ENCODE measurements around the gene RTN4RL1.
A peak's percentile ranks its signal among the peaks of the same experiment; 100 is the strongest.

The RTN4RL1 gene

DNA sequence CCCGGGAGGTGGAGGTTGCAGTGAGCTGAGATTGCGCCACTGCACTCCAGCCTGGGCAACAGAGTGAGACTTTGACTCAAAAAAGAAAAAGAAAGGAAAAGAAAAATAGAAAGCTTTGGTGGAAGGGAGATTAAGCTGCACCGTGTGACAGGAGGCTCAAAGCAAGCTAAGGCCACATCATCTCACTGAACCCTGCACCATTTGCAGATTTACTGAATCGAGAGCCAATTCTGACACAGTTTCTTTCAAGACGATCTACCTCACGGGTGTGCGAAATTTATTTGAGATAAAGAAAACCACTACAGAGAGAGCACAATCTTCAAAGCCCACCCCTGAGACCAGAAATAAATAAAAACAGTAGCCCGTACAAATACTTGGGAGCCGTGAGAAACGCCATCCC is 49.6 kb downstream of the RTN4RL1 start:
- H4K20me1 ChIP-seq: peaks cover 78% of the 10 kb centered on the region
- peaks cover 8% of the 10 kb centered on the region for H3K36me3 ChIP-seq
- H3K27me3 ChIP-seq: peaks cover 14% of the 10 kb centered on the region; the same call in 1 of the 2 replicates
- H3K27ac ChIP-seq: no peak overlapping the region
- H3K9me3 ChIP-seq: peaks cover 6% of the 10 kb centered on the region; the same call in 1 of the 2 replicates
- H3K9ac ChIP-seq: no peak overlapping the region
- H3K4me3 ChIP-seq: no peak overlapping the region
- peak overlapping the region; percentile 57 for H3K4me2 ChIP-seq
- TF ChIP-seq Cebpa-rat (IDR thresholded peaks at IDR 0.05): no peak
- peaks cover 78% of the 10 kb centered on the region for H3K4me1 ChIP-seq

- H3K9me3 ChIP-seq: peaks cover 13% of the 10 kb centered on the region; the same call in 1 of the 2 replicates
- H3K36me3 ChIP-seq: peaks cover 18% of the 10 kb centered on the region
- H3K27ac ChIP-seq: no peak overlapping the region
- H3K4me1 ChIP-seq: peaks cover 62% of the 10 kb centered on the region
- H3K9ac ChIP-seq: no peak overlapping the region
- no peak for TF ChIP-seq Cebpa-rat (IDR thresholded peaks at IDR 0.05)
- peak overlapping the region; percentile 57 for H3K4me2 ChIP-seq
- peaks cover 7% of the 10 kb centered on the region; the same call in 1 of the 2 replicates for H3K27me3 ChIP-seq
- peaks cover 51% of the 10 kb centered on the region for H4K20me1 ChIP-seq
- H3K4me3 ChIP-seq: no peak overlapping the region
Observed at GRCh38 chr17:1972487-1973160, 52.5 kb downstream of the RTN4RL1 start.

DNA sequence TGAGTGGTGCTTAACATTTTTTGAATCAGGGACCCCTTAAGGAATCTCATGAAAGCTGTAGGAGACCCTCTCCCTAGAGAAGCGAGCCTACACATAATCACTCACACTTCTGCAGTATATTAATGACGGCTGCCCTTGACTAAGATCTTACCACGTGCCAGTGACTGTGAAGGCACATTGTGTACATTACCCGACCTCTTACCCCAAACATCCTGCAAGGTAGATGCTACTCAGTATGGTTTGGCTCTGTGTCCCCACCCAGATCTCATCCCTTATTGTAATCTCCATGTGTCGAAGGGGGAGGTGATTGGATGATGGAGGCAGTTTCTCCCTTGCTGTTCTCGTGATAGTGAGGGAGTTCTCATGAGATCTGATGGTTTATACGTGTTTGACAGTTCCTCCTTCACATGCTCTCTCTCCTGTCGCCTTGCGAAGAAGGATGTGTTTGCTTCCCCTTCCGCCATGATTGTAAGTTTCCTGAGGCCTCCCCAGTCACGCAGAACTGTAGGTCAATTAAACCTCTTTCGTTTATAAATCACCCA is 54.2 kb downstream of the RTN4RL1 start:
- no peak for TF ChIP-seq Cebpa-rat (IDR thresholded peaks at IDR 0.05)
- Histone ChIP-seq H3K27me3 (no peaks in the 10 kb centered on the region), H3K9ac (no peak overlapping the region), H4K20me1 (peaks cover 50% of the 10 kb centered on the region), H3K9me3 (peaks cover 13% of the 10 kb centered on the region; the same call in 1 of the 2 replicates), H3K4me2 (no peak overlapping the region), H3K36me3 (peaks cover 18% of the 10 kb centered on the region), H3K4me3 (no peak overlapping the region), H3K27ac (no peak overlapping the region), H3K4me1 (peaks cover 63% of the 10 kb centered on the region)

DNA sequence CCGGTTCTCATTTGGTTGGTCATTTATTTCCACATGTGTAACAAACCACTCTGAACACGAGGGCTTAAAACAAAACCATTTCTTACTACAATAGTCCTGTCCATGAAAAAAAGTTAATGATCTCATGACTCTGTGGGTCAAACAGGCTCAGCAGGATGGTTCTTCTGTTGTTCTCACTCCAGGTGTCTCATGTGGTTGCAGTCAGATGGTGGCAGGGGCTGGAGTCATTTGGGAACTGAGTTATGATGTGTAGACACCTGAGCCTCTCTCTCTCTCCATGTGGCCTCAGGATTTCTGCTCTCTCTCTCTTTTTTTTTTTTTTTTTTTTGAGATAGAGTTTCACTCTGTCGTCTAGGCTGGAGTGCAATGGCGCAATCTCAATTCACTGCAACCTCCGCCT is 55.4 kb downstream of the RTN4RL1 start:
- H3K9me3 ChIP-seq: peaks cover 13% of the 10 kb centered on the region; the same call in 1 of the 2 replicates
- no peak overlapping the region for H3K27ac ChIP-seq
- peaks cover 38% of the 10 kb centered on the region for H4K20me1 ChIP-seq
- H3K4me3 ChIP-seq: no peak overlapping the region
- no peak for TF ChIP-seq Cebpa-rat (IDR thresholded peaks at IDR 0.05)
- H3K4me1 ChIP-seq: peaks cover 55% of the 10 kb centered on the region
- no peaks in the 10 kb centered on the region for H3K27me3 ChIP-seq
- H3K9ac ChIP-seq: no peak overlapping the region
- H3K36me3 ChIP-seq: peaks cover 18% of the 10 kb centered on the region
- H3K4me2 ChIP-seq: no peak overlapping the region

DNA sequence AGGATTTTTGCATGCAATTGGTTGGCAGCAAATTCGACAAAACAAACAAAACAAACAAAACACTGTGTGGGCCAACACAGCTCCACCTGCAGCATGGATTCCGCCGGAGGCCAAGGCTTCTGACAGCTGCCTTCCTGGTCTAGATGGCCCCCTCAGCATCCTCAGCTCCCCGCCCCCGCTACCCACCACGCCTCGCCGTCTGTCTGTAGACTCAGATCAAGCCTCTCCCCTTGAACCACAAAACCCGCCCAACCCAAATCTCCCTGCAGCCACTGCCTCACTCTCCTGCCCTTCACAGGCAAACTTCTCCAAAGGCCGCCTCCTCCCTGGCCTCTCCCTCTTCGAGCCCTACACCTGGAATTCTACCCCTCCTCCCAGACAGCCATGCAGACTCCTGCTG is 57.9 kb downstream of the RTN4RL1 start:
- peaks cover 17% of the 10 kb centered on the region; the same call in 1 of the 2 replicates for H4K20me1 ChIP-seq
- no peak overlapping the region for H3K4me3 ChIP-seq
- H3K36me3 ChIP-seq: peaks cover 18% of the 10 kb centered on the region
- 0 out of 2 replicates have a peak overlapping the region, but pooled peaks have one; percentile 34 for H3K9ac ChIP-seq
- peaks cover 13% of the 10 kb centered on the region; the same call in 1 of the 2 replicates for H3K9me3 ChIP-seq
- H3K27ac ChIP-seq: peak overlapping the region; percentile 62
- peak overlapping the region; percentile 49 for H3K4me2 ChIP-seq
- H3K4me1 ChIP-seq: peaks cover 36% of the 10 kb centered on the region
- H3K27me3 ChIP-seq: no peaks in the 10 kb centered on the region
- no peak for TF ChIP-seq Cebpa-rat (IDR thresholded peaks at IDR 0.05)

- Histone ChIP-seq H3K27me3 (no peaks in the 10 kb centered on the region), H3K27ac (peak overlapping the region; percentile 62)
Observed at GRCh38 chr17:1966274-1967086, 58.7 kb downstream of the RTN4RL1 start.

GRCh38 chr17:1965556-1966273 is 59.4 kb downstream of the RTN4RL1 start:
- Histone ChIP-seq H3K36me3 (peaks cover 11% of the 10 kb centered on the region), H3K4me2 (no peak overlapping the region), H3K4me1 (peaks cover 50% of the 10 kb centered on the region), H4K20me1 (peaks cover 17% of the 10 kb centered on the region; the same call in 1 of the 2 replicates), H3K27ac (no peak overlapping the region), H3K9me3 (peaks cover 8% of the 10 kb centered on the region; the same call in 1 of the 2 replicates), H3K27me3 (no peaks in the 10 kb centered on the region), H3K9ac (no peak overlapping the region), H3K4me3 (no peak overlapping the region)
- TF ChIP-seq Cebpa-rat (IDR thresholded peaks at IDR 0.05): no peak

More at GRCh38 chr17:1966274-1967086, 58.7 kb downstream of the RTN4RL1 start:
- peaks cover 18% of the 10 kb centered on the region for H3K36me3 ChIP-seq
- H3K4me1 ChIP-seq: peaks cover 42% of the 10 kb centered on the region
- peaks cover 13% of the 10 kb centered on the region; the same call in 1 of the 2 replicates for H3K9me3 ChIP-seq
- H3K4me2 ChIP-seq: peak overlapping the region; percentile 49
- no peak overlapping the region for H3K4me3 ChIP-seq
- 0 out of 2 replicates have a peak overlapping the region, but pooled peaks have one; percentile 34 for H3K9ac ChIP-seq
- peaks cover 17% of the 10 kb centered on the region; the same call in 1 of the 2 replicates for H4K20me1 ChIP-seq
- TF ChIP-seq Cebpa-rat (IDR thresholded peaks at IDR 0.05): no peak

GRCh38 chr17:1963250-1963649 is 61.9 kb downstream of the RTN4RL1 start:
- H3K4me3 ChIP-seq: no peak overlapping the region
- no peak overlapping the region for H3K9ac ChIP-seq
- no peak overlapping the region for H3K4me2 ChIP-seq
- no peaks in the 10 kb centered on the region for H3K27me3 ChIP-seq
- H3K36me3 ChIP-seq: no peaks in the 10 kb centered on the region
- H3K4me1 ChIP-seq: peaks cover 67% of the 10 kb centered on the region
- H4K20me1 ChIP-seq: peaks cover 25% of the 10 kb centered on the region; the same call in 1 of the 2 replicates
- no peak for TF ChIP-seq Cebpa-rat (IDR thresholded peaks at IDR 0.05)
- H3K9me3 ChIP-seq: no peaks in the 10 kb centered on the region
- no peak overlapping the region for H3K27ac ChIP-seq

- no peaks in the 10 kb centered on the region for H3K36me3 ChIP-seq
- H3K4me1 ChIP-seq: peaks cover 66% of the 10 kb centered on the region
- no peak overlapping the region for H3K4me3 ChIP-seq
- H3K4me2 ChIP-seq: peak overlapping the region; percentile 59
- no peaks in the 10 kb centered on the region for H3K27me3 ChIP-seq
- H3K27ac ChIP-seq: peak overlapping the region; percentile 49; the same call in 1 of the 2 replicates
- H4K20me1 ChIP-seq: peaks cover 9% of the 10 kb centered on the region; the same call in 1 of the 2 replicates
- H3K9me3 ChIP-seq: no peaks in the 10 kb centered on the region
- no peak for TF ChIP-seq Cebpa-rat (IDR thresholded peaks at IDR 0.05)
- no peak overlapping the region for H3K9ac ChIP-seq
Observed at GRCh38 chr17:1961189-1961588, 63.9 kb downstream of the RTN4RL1 start.
